Loucy (cell line): ENCODE data around the gene CD9.

ENCODE experiments used
- H2AFZ ChIP-seq: fragments of 200-600 bp; sonication (generic); 2 replicates; pipeline ENCODE4 v1.6.0; 2016; ENCODE audit warnings: antibody characterized with exemption, mild to moderate bottlenecking, low read length, moderate library complexity
- H3F3A ChIP-seq: fragments of 200-600 bp; 2 replicates; pipeline ENCODE4 v1.6.0; 2016; ENCODE audit warnings: antibody characterized with exemption, low read depth, mild to moderate bottlenecking
- H3K27me3 ChIP-seq: fragments of 200-600 bp; sonication (generic); 2 replicates; pipeline ENCODE4 v1.6.1; 2014; ENCODE audit warnings: low read length, mild to moderate bottlenecking; ENCODE audit not compliant: insufficient read depth, poor library complexity, severe bottlenecking
- H3K36me3 ChIP-seq: fragments of 200-600 bp; sonication (generic); 2 replicates; pipeline ENCODE4 v1.6.1; 2016; ENCODE audit warnings: low read length; ENCODE audit not compliant: insufficient read depth
- H3K4me1 ChIP-seq: fragments of 200-600 bp; sonication (generic); 2 replicates; pipeline ENCODE4 v1.5.1; 2014; ENCODE audit warnings: low read length, mild to moderate bottlenecking; ENCODE audit not compliant: insufficient read depth, poor library complexity, severe bottlenecking
- H3K4me2 ChIP-seq: fragments of 200-600 bp; sonication (generic); 2 replicates; pipeline ENCODE4 v1.6.0; 2014; ENCODE audit warnings: antibody characterized with exemption, low read length, low read depth, mild to moderate bottlenecking; ENCODE audit not compliant: poor library complexity, severe bottlenecking
- H3K4me3 ChIP-seq: fragments of 200-600 bp; sonication (generic); 2 replicates; pipeline ENCODE4 v1.5.1; 2014; ENCODE audit warnings: low read length, mild to moderate bottlenecking, mixed read lengths; ENCODE audit not compliant: poor library complexity, severe bottlenecking
- H3K79me2 ChIP-seq: fragments of 200-600 bp; sonication (generic); 2 replicates; pipeline ENCODE4 v1.6.1; 2014; ENCODE audit warnings: low read length; ENCODE audit not compliant: insufficient read depth
- H3K9ac ChIP-seq: fragments of 200-600 bp; sonication (generic); 2 replicates; pipeline ENCODE4 v1.6.0; 2014; ENCODE audit warnings: mild to moderate bottlenecking, low read depth, low read length, moderate library complexity; ENCODE audit not compliant: poor library complexity, severe bottlenecking
- H3K9me2 ChIP-seq: fragments of 200-600 bp; sonication (generic); replicated peaks from 2 replicates; pipeline ENCODE4 v1.6.1; 2016; ENCODE audit warnings: low read depth, low read length, mixed read lengths
- H3K9me3 ChIP-seq: fragments of 200-600 bp; sonication (generic); 2 replicates; pipeline ENCODE4 v1.6.1; 2014; ENCODE audit warnings: mild to moderate bottlenecking, antibody characterized with exemption, low read length, low read depth; ENCODE audit not compliant: insufficient read depth
- H4K20me1 ChIP-seq: fragments of 200-600 bp; sonication (generic); 2 replicates; pipeline ENCODE4 v1.6.0; 2014; ENCODE audit warnings: antibody characterized with exemption, low read length, mild to moderate bottlenecking; ENCODE audit not compliant: insufficient read depth, poor library complexity, severe bottlenecking
- EZH2phosphoT487 ChIP-seq: fragments of 200-600 bp; IDR thresholded peaks from 2 replicates; pipeline ENCODE4 v1.6.1; 2018; ENCODE audit warnings: antibody characterized with exemption, mild to moderate bottlenecking, moderate library complexity, borderline replicate concordance
- TF ChIP-seq, protein P1 (sequence below): fragments of 200-600 bp; sonication (generic); conservative IDR thresholded peaks from 2 replicates; pipeline ENCODE4 v1.5.1; 2014; ENCODE audit warnings: mild to moderate bottlenecking, antibody characterized with exemption, low read length

Gene CD9

DNA sequence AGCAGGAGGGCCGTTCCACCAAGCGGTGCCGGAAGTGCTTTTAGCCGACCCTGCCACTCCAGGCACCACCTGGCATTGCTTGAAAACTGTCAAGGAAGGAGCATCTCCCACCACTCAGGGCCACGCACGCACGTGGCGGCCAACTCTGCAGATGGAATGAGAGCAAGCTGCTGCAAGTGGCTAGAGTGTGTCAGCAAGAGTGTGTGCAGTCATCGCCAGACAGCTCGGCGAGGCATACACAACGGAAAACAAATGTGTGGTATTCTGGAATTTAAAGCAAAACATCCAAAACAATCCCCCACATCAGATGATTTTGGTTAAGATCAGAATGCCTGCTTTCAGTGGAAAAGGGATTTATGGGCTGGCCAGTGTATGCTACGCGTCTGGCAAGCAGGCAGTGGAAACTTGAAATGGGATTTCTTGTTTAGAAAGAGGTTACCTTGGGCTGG, 11.2 kb downstream of the CD9 start:
- Histone ChIP-seq H3K79me2 (no peaks in the 10 kb centered on the region), H3K4me1 (peaks cover 4% of the 10 kb centered on the region), H3K9ac (no peak overlapping the region), H3K4me3 (no peak overlapping the region), H3K9me2 (no peaks in the 10 kb centered on the region), H3F3A (no peaks in the 10 kb centered on the region), H3K27me3 (no peaks in the 10 kb centered on the region), H3K9me3 (no peaks in the 10 kb centered on the region), H3K4me2 (no peak overlapping the region), H4K20me1 (no peaks in the 10 kb centered on the region), H3K36me3 (no peaks in the 10 kb centered on the region), H2AFZ (no peak overlapping the region)
- TF ChIP-seq, protein P1, sequence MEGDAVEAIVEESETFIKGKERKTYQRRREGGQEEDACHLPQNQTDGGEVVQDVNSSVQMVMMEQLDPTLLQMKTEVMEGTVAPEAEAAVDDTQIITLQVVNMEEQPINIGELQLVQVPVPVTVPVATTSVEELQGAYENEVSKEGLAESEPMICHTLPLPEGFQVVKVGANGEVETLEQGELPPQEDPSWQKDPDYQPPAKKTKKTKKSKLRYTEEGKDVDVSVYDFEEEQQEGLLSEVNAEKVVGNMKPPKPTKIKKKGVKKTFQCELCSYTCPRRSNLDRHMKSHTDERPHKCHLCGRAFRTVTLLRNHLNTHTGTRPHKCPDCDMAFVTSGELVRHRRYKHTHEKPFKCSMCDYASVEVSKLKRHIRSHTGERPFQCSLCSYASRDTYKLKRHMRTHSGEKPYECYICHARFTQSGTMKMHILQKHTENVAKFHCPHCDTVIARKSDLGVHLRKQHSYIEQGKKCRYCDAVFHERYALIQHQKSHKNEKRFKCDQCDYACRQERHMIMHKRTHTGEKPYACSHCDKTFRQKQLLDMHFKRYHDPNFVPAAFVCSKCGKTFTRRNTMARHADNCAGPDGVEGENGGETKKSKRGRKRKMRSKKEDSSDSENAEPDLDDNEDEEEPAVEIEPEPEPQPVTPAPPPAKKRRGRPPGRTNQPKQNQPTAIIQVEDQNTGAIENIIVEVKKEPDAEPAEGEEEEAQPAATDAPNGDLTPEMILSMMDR, result no peak
- TF ChIP-seq EZH2phosphoT487, result no peak

DNA sequence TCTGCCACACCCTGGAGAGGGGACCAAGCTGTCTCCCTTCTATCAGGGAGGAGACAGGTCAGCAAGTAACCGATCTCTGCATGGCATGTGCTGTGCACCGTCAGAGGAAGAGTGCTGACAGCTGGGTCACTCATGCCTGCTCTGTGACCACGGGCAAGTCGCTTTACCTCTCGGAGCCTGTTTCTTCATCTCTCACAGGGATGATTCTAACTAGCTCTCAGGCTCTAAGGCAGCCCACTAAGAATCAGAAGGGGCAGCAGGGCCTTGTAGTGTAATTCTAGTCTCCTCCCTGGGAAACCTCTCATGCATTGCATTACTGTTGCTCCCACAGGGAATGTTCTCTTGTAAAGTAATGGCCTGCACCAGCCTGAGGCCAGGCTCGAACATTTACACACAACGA, 11.9 kb downstream of the CD9 start:
- no peaks in the 10 kb centered on the region for H3K9me2 ChIP-seq
- no peak overlapping the region for H3K9ac ChIP-seq
- no peak overlapping the region for H3K4me2 ChIP-seq
- no peaks in the 10 kb centered on the region for H3K9me3 ChIP-seq
- no peak overlapping the region for H3K4me3 ChIP-seq
- H3K79me2 ChIP-seq, result no peaks in the 10 kb centered on the region
- no peaks in the 10 kb centered on the region for H3F3A ChIP-seq
- peaks cover 4% of the 10 kb centered on the region for H3K4me1 ChIP-seq
- H3K36me3 ChIP-seq, result no peaks in the 10 kb centered on the region
- no peak for TF ChIP-seq EZH2phosphoT487
- TF ChIP-seq, protein P1, result no peak
- no peak overlapping the region for H2AFZ ChIP-seq
- H4K20me1 ChIP-seq, result no peaks in the 10 kb centered on the region
- no peaks in the 10 kb centered on the region for H3K27me3 ChIP-seq

DNA sequence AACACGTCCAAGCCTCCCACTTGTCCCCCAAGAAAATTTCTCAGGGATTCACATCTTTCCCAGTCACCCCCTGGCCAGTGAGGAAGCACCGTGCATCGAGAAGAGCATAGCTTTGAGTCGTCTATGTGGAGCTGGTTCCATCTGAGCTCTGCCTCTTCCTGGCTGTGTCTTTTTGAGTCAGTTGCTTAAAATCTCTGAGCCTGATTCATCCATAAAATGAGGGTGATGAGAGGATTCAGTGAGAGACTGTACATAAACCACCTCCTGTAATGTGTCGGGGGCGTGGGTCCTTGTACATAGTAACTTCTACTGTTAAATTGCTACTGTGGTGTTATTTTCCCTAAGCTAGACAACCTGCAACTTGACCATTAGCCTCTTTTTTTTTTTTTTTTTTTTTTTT, 13.8 kb downstream of the CD9 start:
- H3K9me2 ChIP-seq, result no peaks in the 10 kb centered on the region
- H3K4me2 ChIP-seq, result no peak overlapping the region
- no peaks in the 10 kb centered on the region for H3K27me3 ChIP-seq
- no peaks in the 10 kb centered on the region for H3K79me2 ChIP-seq
- no peak overlapping the region for H3K9ac ChIP-seq
- H3K9me3 ChIP-seq, result no peaks in the 10 kb centered on the region
- no peaks in the 10 kb centered on the region for H3F3A ChIP-seq
- H2AFZ ChIP-seq, result no peak overlapping the region
- no peak for TF ChIP-seq EZH2phosphoT487
- TF ChIP-seq, protein P1, result no peak
- H4K20me1 ChIP-seq, result no peaks in the 10 kb centered on the region
- H3K4me3 ChIP-seq, result no peak overlapping the region
- peaks cover 8% of the 10 kb centered on the region for H3K4me1 ChIP-seq
- H3K36me3 ChIP-seq, result no peaks in the 10 kb centered on the region
